Fibroblast of villous mesenchyme (primary cell): ENCODE results near the gene AGAP3. TPM values are rescaled to one million over a fixed set of nuclear protein-coding genes. Genes with fewer than 3 reads are reported as not detected.

Experiments
- DNase-seq: peaks from one replicate; pipeline ENCODE4 v3.0.0-alpha.2; 2010; ENCODE audit warnings: low read depth
- H3K4me3 ChIP-seq: 2 replicates; pipeline ENCODE4 v1.5.1; 2011; ENCODE audit warnings: low read depth, mild to moderate bottlenecking, low read length
- CTCF ChIP-seq: IDR thresholded peaks from 2 replicates; pipeline ENCODE4 v1.5.1; 2012; ENCODE audit warnings: low read depth, mild to moderate bottlenecking, low read length; ENCODE audit not compliant: insufficient read depth
- total RNA-seq: library from RNA; depleted of rRNA; stranded (reverse); fragments of >200 nt; gene quantifications from 2 replicates; pipeline ENCODE4 v1.2.3, GENCODE V29; 2012

Gene AGAP3
- total RNA-seq, 1 donor, result 59.2 TPM

GRCh38 chr7:151058781-151059366 is 27.4 kb upstream of the AGAP3 start:
- no peak for TF ChIP-seq CTCF
- peak; percentile 68 for DNase-seq
- peak overlapping the region; percentile 87 for H3K4me3 ChIP-seq

GRCh38 chr7:151059367-151060112 is 26.7 kb upstream of the AGAP3 start, which contains the start of gene SLC4A2:
Gene SLC4A2 (plus strand): TSS chr7:151059589. CDS start chr7:151061988, 2,399 bp downstream.
- DNase-seq, result peak; percentile 72
- peak; percentile 54 for TF ChIP-seq CTCF
- H3K4me3 ChIP-seq, result peak within 1 kb of the TSS; percentile 88

- DNase-seq, result no peak
- TF ChIP-seq CTCF, result no peak
- H3K4me3 ChIP-seq, result peak overlapping the region; percentile 88
Measured at GRCh38 chr7:151060113-151060415, 26.2 kb upstream of the AGAP3 start.

- peak; percentile 7 for TF ChIP-seq CTCF
- DNase-seq, result peak; percentile 33
- H3K4me3 ChIP-seq, result peak overlapping the region; percentile 88
Measured at GRCh38 chr7:151060416-151061212, 25.7 kb upstream of the AGAP3 start.

- DNase-seq, result no peak
- no peak for TF ChIP-seq CTCF
- peak overlapping the region; percentile 88 for H3K4me3 ChIP-seq
Measured at GRCh38 chr7:151061213-151062110, 24.8 kb upstream of the AGAP3 start.

- peak overlapping the region; percentile 88 for H3K4me3 ChIP-seq
- no peak for TF ChIP-seq CTCF
- DNase-seq, result no peak
Measured at GRCh38 chr7:151062111-151062398, 24.2 kb upstream of the AGAP3 start.
